Measurements from ENCODE around the gene DPF3.

- TF ChIP-seq POLR2A (IDR thresholded peaks at IDR 0.05) (no peak), CTCF (IDR thresholded peaks at IDR 0.05) (no peak)
These were observed 141.9 kb downstream of the DPF3 start for GRCh38 chr14:72752034-72752412.

Measured in lower leg skin (tissue), 3 donors.